Measurements from ENCODE around the gene MCMBP.
A peak's percentile ranks its signal among the peaks of the same experiment; 100 is the strongest.

Gene MCMBP

GRCh38 chr10:119896061-119896655 lies 23.5 kb upstream of the MCMBP start:
- Histone ChIP-seq H2AFZ (ENCODE audit: low read length) (no peak overlapping the region), H3K36me3 (ENCODE audit: insufficient read depth, low read length) (peaks cover 8% of the 10 kb centered on the region; the same call in 1 of the 2 replicates), H3K9me2 (replicated peaks; ENCODE audit: low read depth, low read length) (no peaks in the 10 kb centered on the region)

GRCh38 chr10:119893845-119894427 lies 21.3 kb upstream of the MCMBP start:
- H3K36me3 ChIP-seq (ENCODE audit: insufficient read depth, low read length) = peaks cover 8% of the 10 kb centered on the region; the same call in 1 of the 2 replicates
- no peaks in the 10 kb centered on the region for H3K9me2 ChIP-seq (replicated peaks; ENCODE audit: low read depth, low read length)
- TF ChIP-seq EZH2phosphoT487 (IDR thresholded peaks at IDR 0.05; ENCODE audit: borderline replicate concordance) (no peak), CTCF (conservative IDR thresholded peaks at IDR 0.05; ENCODE audit: low read length) (no peak)
- H3K4me1 ChIP-seq (ENCODE audit: insufficient read depth, low read length, poor library complexity, severe bottlenecking) = peaks cover 41% of the 10 kb centered on the region
- H3K4me3 ChIP-seq (ENCODE audit: low read length, poor library complexity, severe bottlenecking) = peak overlapping the region; percentile 89
- peaks cover 73% of the 10 kb centered on the region for H3K79me2 ChIP-seq (ENCODE audit: insufficient read depth, low read length)
- H3K27me3 ChIP-seq (ENCODE audit: insufficient read depth, low read length, poor library complexity, severe bottlenecking) = no peaks in the 10 kb centered on the region
- H3F3A ChIP-seq (ENCODE audit: low read depth) = no peaks in the 10 kb centered on the region
- peak overlapping the region; percentile 84 for H3K9ac ChIP-seq (ENCODE audit: low read depth, low read length, poor library complexity, severe bottlenecking)
- H4K20me1 ChIP-seq (ENCODE audit: insufficient read depth, low read length, poor library complexity, severe bottlenecking) = peaks cover 39% of the 10 kb centered on the region
- no peak overlapping the region for H2AFZ ChIP-seq (ENCODE audit: low read length)
- no peaks in the 10 kb centered on the region for H3K9me3 ChIP-seq (ENCODE audit: insufficient read depth, low read depth, low read length)
- H3K4me2 ChIP-seq (ENCODE audit: low read depth, low read length, poor library complexity, severe bottlenecking) = peak overlapping the region; percentile 99

More at GRCh38 chr10:119896061-119896655, 23.5 kb upstream of the MCMBP start:
- Histone ChIP-seq H3F3A (ENCODE audit: low read depth) (no peaks in the 10 kb centered on the region), H3K4me3 (ENCODE audit: low read length, poor library complexity, severe bottlenecking) (peak overlapping the region; percentile 26), H4K20me1 (ENCODE audit: insufficient read depth, low read length, poor library complexity, severe bottlenecking) (peaks cover 56% of the 10 kb centered on the region), H3K27me3 (ENCODE audit: insufficient read depth, low read length, poor library complexity, severe bottlenecking) (no peaks in the 10 kb centered on the region), H3K4me1 (ENCODE audit: insufficient read depth, low read length, poor library complexity, severe bottlenecking) (peaks cover 57% of the 10 kb centered on the region), H3K9ac (ENCODE audit: low read depth, low read length, poor library complexity, severe bottlenecking) (peak overlapping the region; percentile 29), H3K79me2 (ENCODE audit: insufficient read depth, low read length) (peaks cover 91% of the 10 kb centered on the region), H3K4me2 (ENCODE audit: low read depth, low read length, poor library complexity, severe bottlenecking) (peak overlapping the region; percentile 99), H3K9me3 (ENCODE audit: insufficient read depth, low read depth, low read length) (no peaks in the 10 kb centered on the region)
- TF ChIP-seq CTCF (conservative IDR thresholded peaks at IDR 0.05; ENCODE audit: low read length) (no peak), EZH2phosphoT487 (IDR thresholded peaks at IDR 0.05; ENCODE audit: borderline replicate concordance) (no peak)

DNA sequence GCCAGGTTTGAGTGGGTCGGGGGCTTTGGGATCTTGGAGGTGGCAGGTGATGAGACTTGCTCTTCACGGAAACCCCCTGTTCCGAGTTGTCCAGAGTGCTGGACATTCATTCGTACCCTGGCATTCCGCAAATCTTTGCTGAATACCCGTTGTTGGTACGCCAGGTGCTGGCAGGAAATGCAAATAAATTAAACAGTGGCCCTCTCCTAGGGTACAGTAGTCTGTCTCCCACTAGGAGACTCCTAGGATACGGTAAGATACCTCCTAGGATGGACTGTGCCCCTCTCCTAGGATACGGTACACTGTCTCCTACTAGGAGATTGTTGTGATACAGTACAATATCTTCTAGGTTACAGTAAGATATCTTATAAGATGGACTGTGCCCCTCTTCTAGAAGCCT lies 20.4 kb upstream of the MCMBP start:
- Histone ChIP-seq H3K36me3 (ENCODE audit: insufficient read depth, low read length) (no peaks in the 10 kb centered on the region; the same call in 1 of the 2 replicates), H3K4me1 (ENCODE audit: insufficient read depth, low read length, poor library complexity, severe bottlenecking) (peaks cover 32% of the 10 kb centered on the region), H3K9me2 (replicated peaks; ENCODE audit: low read depth, low read length) (no peaks in the 10 kb centered on the region), H3F3A (ENCODE audit: low read depth) (no peaks in the 10 kb centered on the region), H3K4me3 (ENCODE audit: low read length, poor library complexity, severe bottlenecking) (peak overlapping the region; percentile 89), H3K9me3 (ENCODE audit: insufficient read depth, low read depth, low read length) (no peaks in the 10 kb centered on the region), H3K27me3 (ENCODE audit: insufficient read depth, low read length, poor library complexity, severe bottlenecking) (no peaks in the 10 kb centered on the region), H2AFZ (ENCODE audit: low read length) (peak overlapping the region; percentile 100; the same call in 1 of the 2 replicates), H3K79me2 (ENCODE audit: insufficient read depth, low read length) (peaks cover 64% of the 10 kb centered on the region), H3K4me2 (ENCODE audit: low read depth, low read length, poor library complexity, severe bottlenecking) (peak overlapping the region; percentile 99), H4K20me1 (ENCODE audit: insufficient read depth, low read length, poor library complexity, severe bottlenecking) (peaks cover 30% of the 10 kb centered on the region), H3K9ac (ENCODE audit: low read depth, low read length, poor library complexity, severe bottlenecking) (peak overlapping the region; percentile 84)
- no peak for TF ChIP-seq EZH2phosphoT487 (IDR thresholded peaks at IDR 0.05; ENCODE audit: borderline replicate concordance)
- TF ChIP-seq CTCF (conservative IDR thresholded peaks at IDR 0.05; ENCODE audit: low read length) = no peak
